BE2C (cell line): Measurements from ENCODE around the gene SNTA1.

ENCODE experiments used
- DNase-seq: peaks from one replicate; pipeline ENCODE4 v3.0.0-alpha.2; 2020
- H3K27me3 ChIP-seq: fragments of 250-450 bp; sonication (Bioruptor Pico); 2 replicates; pipeline ENCODE4 v1.5.1; 2020; ENCODE audit warnings: mild to moderate bottlenecking
- H3K36me3 ChIP-seq: fragments of 250-450 bp; sonication (Bioruptor Pico); 2 replicates; pipeline ENCODE4 v1.5.1; 2020; ENCODE audit warnings: mild to moderate bottlenecking
- H3K4me1 ChIP-seq: fragments of 250-450 bp; sonication (Bioruptor Pico); 2 replicates; pipeline ENCODE4 v1.5.1; 2020
- H3K4me3 ChIP-seq: 2 replicates; pipeline ENCODE4 v1.5.1; 2011; ENCODE audit warnings: low read depth, low read length
- H3K9me3 ChIP-seq: fragments of 250-450 bp; sonication (Bioruptor Pico); 2 replicates; pipeline ENCODE4 v1.5.1; 2020
- TF ChIP-seq, protein P1 (sequence below): IDR thresholded peaks from 2 replicates; pipeline ENCODE4 v1.5.1; 2012; ENCODE audit warnings: mild to moderate bottlenecking, low read depth, low read length

SNTA1 gene

DNA sequence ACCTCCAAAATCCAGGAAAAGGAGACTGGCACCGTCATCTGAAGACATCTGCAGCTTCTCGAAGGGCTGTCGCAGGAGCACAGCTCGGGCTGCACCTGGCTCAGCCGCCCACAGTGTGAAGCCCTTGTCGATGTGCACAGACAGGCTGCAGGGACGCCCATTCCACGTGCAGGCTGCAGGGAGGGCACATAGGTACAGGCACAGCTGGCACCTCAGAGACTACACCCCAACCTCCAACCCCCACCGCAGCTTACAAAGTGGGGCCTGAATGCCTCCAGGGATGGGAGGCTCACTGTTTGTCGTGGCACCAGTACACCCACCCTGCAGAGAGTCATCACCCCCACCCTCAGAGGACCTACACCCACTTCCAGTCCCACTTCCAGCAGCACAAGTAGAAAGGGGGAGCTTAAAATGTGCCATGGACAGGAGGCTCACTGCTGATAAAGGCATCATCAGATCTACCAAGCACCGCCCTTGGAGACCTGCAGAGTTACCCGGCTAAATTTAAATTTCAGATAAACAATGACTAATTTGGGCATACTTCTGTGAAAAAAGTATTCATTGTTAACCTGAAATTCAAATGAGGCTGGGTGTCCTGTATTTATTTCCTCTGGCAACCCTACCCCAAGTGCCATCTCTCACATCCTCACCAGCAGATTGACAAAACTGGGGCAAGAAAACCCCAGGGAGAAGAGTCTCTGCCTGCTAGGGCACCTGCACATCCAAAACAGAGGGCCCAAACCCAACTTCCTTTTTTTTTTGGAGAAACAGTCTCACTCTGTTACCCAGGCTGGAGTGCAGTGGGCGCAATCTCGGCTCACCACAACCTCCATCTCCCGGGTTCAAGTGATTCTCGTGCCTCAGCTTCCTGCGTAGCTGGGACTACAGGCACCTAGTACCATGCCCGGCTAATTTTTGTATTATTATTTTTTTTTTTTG, 34.6 kb downstream of the SNTA1 start:
- no peaks in the 10 kb centered on the region for H3K4me1 ChIP-seq
- H3K36me3 ChIP-seq, result no peaks in the 10 kb centered on the region
- DNase-seq, result no peak
- TF ChIP-seq, protein P1, sequence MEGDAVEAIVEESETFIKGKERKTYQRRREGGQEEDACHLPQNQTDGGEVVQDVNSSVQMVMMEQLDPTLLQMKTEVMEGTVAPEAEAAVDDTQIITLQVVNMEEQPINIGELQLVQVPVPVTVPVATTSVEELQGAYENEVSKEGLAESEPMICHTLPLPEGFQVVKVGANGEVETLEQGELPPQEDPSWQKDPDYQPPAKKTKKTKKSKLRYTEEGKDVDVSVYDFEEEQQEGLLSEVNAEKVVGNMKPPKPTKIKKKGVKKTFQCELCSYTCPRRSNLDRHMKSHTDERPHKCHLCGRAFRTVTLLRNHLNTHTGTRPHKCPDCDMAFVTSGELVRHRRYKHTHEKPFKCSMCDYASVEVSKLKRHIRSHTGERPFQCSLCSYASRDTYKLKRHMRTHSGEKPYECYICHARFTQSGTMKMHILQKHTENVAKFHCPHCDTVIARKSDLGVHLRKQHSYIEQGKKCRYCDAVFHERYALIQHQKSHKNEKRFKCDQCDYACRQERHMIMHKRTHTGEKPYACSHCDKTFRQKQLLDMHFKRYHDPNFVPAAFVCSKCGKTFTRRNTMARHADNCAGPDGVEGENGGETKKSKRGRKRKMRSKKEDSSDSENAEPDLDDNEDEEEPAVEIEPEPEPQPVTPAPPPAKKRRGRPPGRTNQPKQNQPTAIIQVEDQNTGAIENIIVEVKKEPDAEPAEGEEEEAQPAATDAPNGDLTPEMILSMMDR, result no peak
- no peak overlapping the region for H3K4me3 ChIP-seq
- no peaks in the 10 kb centered on the region for H3K27me3 ChIP-seq
- H3K9me3 ChIP-seq, result no peaks in the 10 kb centered on the region

DNA sequence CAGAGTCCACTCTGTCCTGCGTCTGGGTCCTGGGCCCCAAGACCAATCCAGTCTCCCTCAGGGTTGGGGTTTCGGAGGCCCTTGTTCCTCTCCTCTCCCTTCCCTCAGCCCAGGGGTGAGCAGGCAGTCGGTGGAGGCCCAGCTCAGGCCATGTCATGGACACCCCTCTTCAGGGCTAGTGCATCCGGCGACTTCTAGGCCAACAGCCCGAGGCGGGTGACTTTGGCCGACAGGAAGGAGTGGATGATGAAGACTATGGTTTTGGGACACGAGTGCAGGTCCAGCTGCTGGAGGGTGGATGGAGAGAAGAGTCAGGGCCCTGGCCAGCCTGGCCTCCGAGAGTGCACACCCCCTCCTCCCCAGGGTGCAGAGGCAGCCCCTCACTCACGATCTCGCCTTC, 35.2 kb downstream of the SNTA1 start:
- Histone ChIP-seq H3K36me3 (no peaks in the 10 kb centered on the region), H3K9me3 (no peaks in the 10 kb centered on the region), H3K27me3 (no peaks in the 10 kb centered on the region), H3K4me1 (no peaks in the 10 kb centered on the region), H3K4me3 (no peak overlapping the region)
- TF ChIP-seq, protein P1, result no peak
- no peak for DNase-seq

DNA sequence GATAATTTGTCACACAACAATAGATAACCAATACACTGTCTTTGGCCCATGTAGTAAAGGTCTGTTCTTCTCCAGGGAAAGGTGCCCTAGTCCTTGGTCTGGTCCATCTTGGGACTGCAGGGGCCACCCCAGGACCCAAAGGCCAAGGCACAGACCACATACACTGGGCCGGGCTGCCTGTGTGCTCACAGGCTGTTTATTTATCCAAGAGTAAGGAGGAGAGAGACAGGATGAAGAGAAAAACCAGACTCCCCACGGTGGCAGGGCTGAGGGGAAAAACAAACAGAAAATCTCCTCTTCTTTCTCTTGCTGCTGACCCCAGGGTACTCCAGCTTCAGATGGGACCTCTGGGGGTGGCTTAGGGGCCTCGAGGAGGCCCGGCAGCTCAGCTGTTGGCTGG, 35.8 kb downstream of the SNTA1 start:
- H3K36me3 ChIP-seq, result no peaks in the 10 kb centered on the region
- no peak for DNase-seq

DNA sequence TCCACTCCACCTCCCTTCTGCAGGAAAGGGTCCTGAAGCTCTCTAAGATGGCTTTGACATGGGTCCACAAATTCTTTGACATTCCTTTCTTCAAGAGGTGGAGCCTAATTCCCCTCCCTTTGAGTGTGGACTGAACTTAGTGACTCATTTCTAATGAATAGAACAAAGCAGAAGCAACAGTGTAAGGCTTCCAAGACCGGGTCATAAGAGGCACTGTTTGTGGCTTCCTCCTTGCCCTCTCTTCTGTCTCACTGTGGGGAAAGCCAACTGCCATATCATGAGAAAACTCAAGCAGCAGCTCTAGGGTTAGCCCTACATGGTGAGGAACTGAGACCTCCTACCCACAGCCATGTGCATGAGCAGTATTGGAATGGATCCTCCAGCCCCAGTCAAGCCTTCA, 36.3 kb downstream of the SNTA1 start:
- Histone ChIP-seq H3K9me3 (no peaks in the 10 kb centered on the region), H3K27me3 (no peaks in the 10 kb centered on the region), H3K4me1 (peaks cover 2% of the 10 kb centered on the region; the same call in 1 of the 2 replicates), H3K4me3 (no peak overlapping the region), H3K36me3 (no peaks in the 10 kb centered on the region)
- DNase-seq, result no peak
- TF ChIP-seq, protein P1, result no peak

More for the DNA sequence above, 35.8 kb downstream of the SNTA1 start:
- TF ChIP-seq, protein P1, result no peak
- Histone ChIP-seq H3K4me3 (no peak overlapping the region), H3K4me1 (no peaks in the 10 kb centered on the region), H3K9me3 (no peaks in the 10 kb centered on the region), H3K27me3 (no peaks in the 10 kb centered on the region)

DNA sequence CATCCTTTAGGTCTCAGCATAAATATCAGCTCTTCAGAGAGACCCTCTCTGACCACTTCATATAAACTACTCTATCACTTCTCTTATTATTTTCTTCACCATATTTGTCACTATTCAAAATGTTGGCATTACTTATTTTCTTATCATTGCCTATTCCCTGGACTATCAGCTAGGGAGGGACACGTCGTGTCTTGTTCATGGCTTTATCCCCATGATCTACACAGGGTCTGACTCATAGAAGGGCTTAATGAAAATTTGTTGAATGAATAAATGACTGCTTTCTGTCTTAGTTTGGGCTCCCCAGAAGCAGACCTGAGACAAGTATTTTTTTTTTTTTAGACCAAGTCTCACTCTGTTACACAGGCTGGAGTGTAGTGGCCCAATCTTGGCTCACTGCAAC, 39.3 kb downstream of the SNTA1 start:
- Histone ChIP-seq H3K4me1 (peaks cover 4% of the 10 kb centered on the region; the same call in 1 of the 2 replicates), H3K27me3 (no peaks in the 10 kb centered on the region), H3K4me3 (no peak overlapping the region), H3K36me3 (no peaks in the 10 kb centered on the region), H3K9me3 (no peaks in the 10 kb centered on the region)
- DNase-seq, result no peak
- TF ChIP-seq, protein P1, result no peak

DNA sequence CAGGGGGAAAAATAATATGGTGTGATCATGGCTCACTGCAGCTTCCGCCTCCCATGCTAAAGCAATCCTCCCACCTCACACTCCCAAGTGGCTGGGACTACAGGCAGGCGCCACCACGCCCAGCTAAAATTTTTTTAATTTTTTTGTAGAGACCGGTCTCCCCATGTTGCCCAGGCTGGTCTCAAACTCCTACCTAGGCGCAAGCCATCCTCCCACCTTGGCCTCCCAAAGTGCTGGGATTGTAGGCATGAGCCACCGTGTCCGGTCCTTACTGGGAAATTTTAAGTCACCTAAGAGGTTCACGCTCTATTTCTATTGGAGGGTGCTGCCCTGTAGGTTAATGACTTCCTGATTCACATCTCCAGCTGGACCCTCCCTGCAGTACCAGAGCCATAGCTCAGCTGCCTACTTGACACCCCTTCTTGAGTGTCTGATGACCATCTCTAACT, 41.6 kb downstream of the SNTA1 start:
- no peaks in the 10 kb centered on the region for H3K36me3 ChIP-seq
- no peaks in the 10 kb centered on the region for H3K27me3 ChIP-seq
- no peak for DNase-seq
- H3K4me1 ChIP-seq, result peaks cover 4% of the 10 kb centered on the region; the same call in 1 of the 2 replicates
- H3K9me3 ChIP-seq, result no peaks in the 10 kb centered on the region
- H3K4me3 ChIP-seq, result peak overlapping the region; percentile 96
- TF ChIP-seq, protein P1, result no peak
